GM12878 (cell line): ENCODE data around the gene TMEM178A. TPM values are rescaled to one million over a fixed set of nuclear protein-coding genes. Genes with fewer than 3 reads are reported as not detected.

Experiments used
- ATAC-seq: fragments of 200-7000 bp; cut with Tn5 transposase; 3 replicates; pipeline ENCODE4 v1.9.1; 2020; ENCODE audit warnings: mild to moderate bottlenecking, moderate library complexity
- BruUV-seq: library from RNA; stranded (reverse); fragments of 400-500 nt; replicated peaks from 2 replicates; lab custom pipeline; 2021; lab: Mats Ljungman, UMichigan
- CTCF ChIA-PET: fragments of 300-600 bp; sonication (Branson Sonifier 250); formaldehyde crosslinking; extraction: SDS; loops from one replicate; lab custom pipeline; 2021; ENCODE audit warnings: inconsistent platforms; lab: Yijun Ruan, JAX
- POLR2A ChIA-PET: fragments of 350-600 bp; formaldehyde crosslinking; extraction: SDS; loops from one replicate; lab custom pipeline; 2021; ENCODE audit warnings: inconsistent platforms; lab: Charles Lee
- RAD21 ChIA-PET: fragments of 300-600 bp; sonication (Branson Sonifier 250); formaldehyde crosslinking; loops from one replicate; lab custom pipeline; 2023; ENCODE audit warnings: antibody characterized with exemption; ENCODE audit not compliant: unreplicated experiment; lab: Charles Lee
- SMC1A ChIA-PET: fragments of 300-600 bp; sonication (Branson Sonifier 250); formaldehyde crosslinking; loops from one replicate; lab custom pipeline; 2023; ENCODE audit not compliant: unreplicated experiment, uncharacterized antibody; lab: Charles Lee
- DNase-seq: peaks from one replicate; pipeline ENCODE4 v3.0.0-alpha.2; 2011; ENCODE audit warnings: low read depth, low spot score
- FAIRE-seq: peaks from 3 replicates; lab custom pipeline; 2011; peaks lifted over from hg19 to GRCh38; lab: Jason Lieb, UNC
- H2AFZ ChIP-seq: 2 replicates; pipeline ENCODE4 v1.6.0; 2011; ENCODE audit warnings: low read depth, low read length, control low read depth; ENCODE audit not compliant: control insufficient read depth
- H3K27ac ChIP-seq: 2 replicates; pipeline ENCODE4 v1.5.1; 2011; ENCODE audit warnings: control low read depth; ENCODE audit not compliant: control insufficient read depth, insufficient read depth
- H3K27me3 ChIP-seq, 2 experiments: replicated peaks in 1 of 2; 2 replicates each; pipeline versions ENCODE4 v1.6.0 to v1.6.1; 2011; ENCODE audit warnings: low read length in 1 of 2; ENCODE audit not compliant: control insufficient read depth in 2 of 2, insufficient read depth in 2 of 2
- H3K36me3 ChIP-seq, 2 experiments: 2 replicates each; pipeline ENCODE4 v1.5.1; 2011; ENCODE audit warnings: low read length in 1 of 2; ENCODE audit not compliant: control insufficient read depth in 2 of 2, insufficient read depth in 2 of 2
- H3K4me1 ChIP-seq: 2 replicates; pipeline ENCODE4 v1.6.1; 2011; ENCODE audit warnings: mild to moderate bottlenecking, low read length, moderate library complexity, mixed read lengths; ENCODE audit not compliant: control insufficient read depth, insufficient read depth
- H3K4me2 ChIP-seq: 2 replicates; pipeline ENCODE4 v1.6.0; 2011; ENCODE audit warnings: control low read depth; ENCODE audit not compliant: control insufficient read depth, insufficient read depth
- H3K4me3 ChIP-seq: fragments of 200-600 bp; sonication (generic); 2 replicates; pipeline ENCODE4 v1.5.1; 2016
- H3K79me2 ChIP-seq: 2 replicates; pipeline ENCODE4 v1.6.0; 2011; ENCODE audit warnings: low read length; ENCODE audit not compliant: control insufficient read depth, insufficient read depth
- H3K9ac ChIP-seq: 2 replicates; pipeline ENCODE4 v1.8.0; 2011; ENCODE audit warnings: low read length, control low read depth, mixed read lengths; ENCODE audit not compliant: control insufficient read depth, insufficient read depth
- H3K9me3 ChIP-seq: replicated peaks from 3 replicates; pipeline ENCODE4 v1.5.1; 2011; ENCODE audit warnings: mild to moderate bottlenecking, low read length; ENCODE audit not compliant: control insufficient read depth, insufficient read depth
- H4K20me1 ChIP-seq: 2 replicates; pipeline ENCODE4 v1.6.0; 2011; ENCODE audit not compliant: control insufficient read depth, insufficient read depth
- BMI1 ChIP-seq: fragments of 450-650 bp; IDR thresholded peaks from 2 replicates; pipeline ENCODE4 v1.6.1; 2016; ENCODE audit warnings: mild to moderate bottlenecking, moderate library complexity, borderline replicate concordance
- BRCA1 ChIP-seq: IDR thresholded peaks from 2 replicates; pipeline ENCODE4 v1.6.1; 2011; ENCODE audit warnings: low read depth, low read length, improper control_type of control experiment
- CTCF ChIP-seq, 3 experiments: IDR thresholded peaks in 2 of 3; conservative IDR thresholded peaks in 1 of 3; 2 replicates each; pipeline ENCODE4 v1.5.1; 2011; ENCODE audit warnings: low read depth in 3 of 3, low read length in 3 of 3, mild to moderate bottlenecking in 3 of 3, control low read depth in 2 of 3, moderate library complexity in 2 of 3, inconsistent platforms in 1 of 3, mixed read lengths in 1 of 3; ENCODE audit not compliant: control insufficient read depth in 2 of 3, insufficient read depth in 1 of 3; ENCODE audit errors: extremely low read depth in 1 of 3
- IKZF2 ChIP-seq, 2 experiments: fragments of 450-650 bp; IDR thresholded peaks; 2 replicates each; pipeline ENCODE4 v1.6.1; 2017; ENCODE audit warnings: mild to moderate bottlenecking in 2 of 2, moderate library complexity in 2 of 2
- IRF3 ChIP-seq: fragments of 450-650 bp; IDR thresholded peaks from 2 replicates; pipeline ENCODE4 v1.6.1; 2014; ENCODE audit warnings: mild to moderate bottlenecking
- KAT2A ChIP-seq: conservative IDR thresholded peaks from 2 replicates; pipeline ENCODE4 v1.6.1; 2011; ENCODE audit warnings: low read depth, low read length; ENCODE audit not compliant: control insufficient read depth
- MEF2B ChIP-seq: fragments of 450-650 bp; IDR thresholded peaks from 2 replicates; pipeline ENCODE4 v1.6.1; 2018; ENCODE audit warnings: mild to moderate bottlenecking, moderate library complexity; ENCODE audit not compliant: partially characterized antibody, poor library complexity, severe bottlenecking
- NFYB ChIP-seq: IDR thresholded peaks from 2 replicates; pipeline ENCODE4 v1.6.1; 2011; ENCODE audit warnings: low read depth, mild to moderate bottlenecking, low read length, improper control_type of control experiment, moderate library complexity; ENCODE audit not compliant: insufficient read depth
- RCOR1 ChIP-seq: conservative IDR thresholded peaks from 2 replicates; pipeline ENCODE4 v1.6.1; 2012; ENCODE audit warnings: low read depth, low read length, improper control_type of control experiment
- SMARCA5 ChIP-seq: fragments of 450-650 bp; IDR thresholded peaks from 2 replicates; pipeline ENCODE4 v1.6.1; 2017; ENCODE audit warnings: mild to moderate bottlenecking
- STAT1 ChIP-seq: fragments of 450-650 bp; conservative IDR thresholded peaks from 2 replicates; pipeline ENCODE4 v1.6.1; 2014; ENCODE audit warnings: antibody characterized with exemption, mild to moderate bottlenecking
- ZNF24 ChIP-seq: fragments of 450-650 bp; IDR thresholded peaks from 2 replicates; pipeline ENCODE4 v1.6.1; 2017; ENCODE audit warnings: antibody characterized with exemption, mild to moderate bottlenecking
- WGBS: methylation state at CpG from one replicate; pipeline ENCODE4 v1.1.6; 2016; ENCODE audit warnings: low lambda C conversion rate; ENCODE audit not compliant: insufficient replicate concordance, insufficient coverage; ENCODE audit errors: missing lambda C conversion rate; 5-methylcytosine and 5-hydroxymethylcytosine counted together
- in situ Hi-C: fragments of 300-500 bp; cut with MboI; formaldehyde crosslinking; loops from 9 replicates; pipeline ENCODE4 v1.14.3; 2018; ENCODE audit warnings: mixed read lengths
- intact Hi-C: fragments of 100-400 bp; cut with micrococcal nuclease; formaldehyde crosslinking; loops from one replicate; pipeline ENCODE4 v1.14.2; 2022; ENCODE audit not compliant: unreplicated experiment
- polyA plus RNA-seq, 11 experiments: library from polyadenylated mRNA; depleted of rRNA in 4 of 11; unstranded in 6 of 11; stranded (reverse) in 5 of 11; fragments of >200 nt; fragmentation: Nextera tagmentation in 4 of 11; fragmentation: Illumina TruSeq in 1 of 11; extraction: Ambion mirVana in 4 of 11; extraction: Trizol in 1 of 11; gene quantifications; 1 replicate in 1 of 11; 2 replicates in 10 of 11; pipeline versions ENCODE4 v1.2.1 to v1.2.3, GENCODE V29; 2011 to 2016; ENCODE audit warnings: inconsistent platforms in 2 of 11, missing spikeins in 2 of 11, low read depth in 1 of 11
- total RNA-seq, 4 experiments: library from RNA; depleted of rRNA in 3 of 4; stranded (reverse); fragments of >200 nt in 3 of 4; fragmentation: Illumina TruSeq in 1 of 4; extraction: Trizol in 1 of 4; gene quantifications; 2 replicates each; pipeline versions ENCODE4 v1.2.1 to v1.2.3, GENCODE V29; 2013 to 2021

The TMEM178A gene
- total and polyA plus RNA-seq, 10 of the 15 experiments (the other 5 are each of a cell fraction or from before 2014, with no cell fraction given) = not detected

- H3K36me3 ChIP-seq = no peaks in the 10 kb centered on the region
- TF ChIP-seq RCOR1 (no peak), IKZF2 (IDR thresholded peaks at IDR 0.05) (no peak), BRCA1 (no peak), SMARCA5 (no peak), ZNF24 (no peak), CTCF (IDR thresholded peaks at IDR 0.05 in 2 of 3, conservative IDR thresholded peaks at IDR 0.05 in 1 of 3; ENCODE audit: control insufficient read depth in 2 of 3, extremely low read depth in 1 of 3, insufficient read depth in 1 of 3, low read depth in 3 of 3, low read length in 3 of 3) (no peak), STAT1 (no peak), IRF3 (no peak), MEF2B (no peak), BMI1 (no peak), NFYB (no peak), KAT2A (no peak)
- no peak overlapping the region for H3K9ac ChIP-seq
- intact Hi-C loops = no loop called here
- H3K9me3 ChIP-seq = no peaks in the 10 kb centered on the region
- no peak overlapping the region for H3K4me3 ChIP-seq
- WGBS = 0% methylated on average over 1 of the region's 1 CpG
- in situ Hi-C loops = no loop called here
- no peaks in the 10 kb centered on the region for H4K20me1 ChIP-seq
- H3K27ac ChIP-seq = no peak overlapping the region
- H3K27me3 ChIP-seq = no peaks in the 10 kb centered on the region; a peak in 1 of 4 replicates
- BruUV-seq = no TSS peak
- no peak for FAIRE-seq
- ATAC-seq = no peak
- no peak overlapping the region for H3K4me2 ChIP-seq
- H2AFZ ChIP-seq = no peak overlapping the region
- no peak for DNase-seq
- CTCF ChIA-PET = interaction anchor here (1.0 kb wide), 1 partner anchor 251 kb away, joined by 3 read pairs; no protein-coding TSS in a partner anchor
- RAD21 ChIA-PET = no interaction called here
- H3K4me1 ChIP-seq = no peaks in the 10 kb centered on the region
- POLR2A ChIA-PET = no interaction called here
- SMC1A ChIA-PET = interaction anchor here (1.2 kb wide), 1 partner anchor 11 kb away, joined by 4 read pairs; no protein-coding TSS in a partner anchor
- H3K79me2 ChIP-seq = no peaks in the 10 kb centered on the region
Observed at GRCh38 chr2:39689272-39689841, 23.6 kb downstream of the TMEM178A start.
